GM21528 (cell line): ENCODE data around the gene LIM2.

Source experiments
- ATAC-seq: cut with Tn5 transposase; IDR thresholded peaks from one replicate; pipeline ENCODE4 v1.9.1; 2021; ENCODE audit warnings: mild to moderate bottlenecking, moderate library complexity; ENCODE audit not compliant: unreplicated experiment, low FRiP score

LIM2 gene

DNA sequence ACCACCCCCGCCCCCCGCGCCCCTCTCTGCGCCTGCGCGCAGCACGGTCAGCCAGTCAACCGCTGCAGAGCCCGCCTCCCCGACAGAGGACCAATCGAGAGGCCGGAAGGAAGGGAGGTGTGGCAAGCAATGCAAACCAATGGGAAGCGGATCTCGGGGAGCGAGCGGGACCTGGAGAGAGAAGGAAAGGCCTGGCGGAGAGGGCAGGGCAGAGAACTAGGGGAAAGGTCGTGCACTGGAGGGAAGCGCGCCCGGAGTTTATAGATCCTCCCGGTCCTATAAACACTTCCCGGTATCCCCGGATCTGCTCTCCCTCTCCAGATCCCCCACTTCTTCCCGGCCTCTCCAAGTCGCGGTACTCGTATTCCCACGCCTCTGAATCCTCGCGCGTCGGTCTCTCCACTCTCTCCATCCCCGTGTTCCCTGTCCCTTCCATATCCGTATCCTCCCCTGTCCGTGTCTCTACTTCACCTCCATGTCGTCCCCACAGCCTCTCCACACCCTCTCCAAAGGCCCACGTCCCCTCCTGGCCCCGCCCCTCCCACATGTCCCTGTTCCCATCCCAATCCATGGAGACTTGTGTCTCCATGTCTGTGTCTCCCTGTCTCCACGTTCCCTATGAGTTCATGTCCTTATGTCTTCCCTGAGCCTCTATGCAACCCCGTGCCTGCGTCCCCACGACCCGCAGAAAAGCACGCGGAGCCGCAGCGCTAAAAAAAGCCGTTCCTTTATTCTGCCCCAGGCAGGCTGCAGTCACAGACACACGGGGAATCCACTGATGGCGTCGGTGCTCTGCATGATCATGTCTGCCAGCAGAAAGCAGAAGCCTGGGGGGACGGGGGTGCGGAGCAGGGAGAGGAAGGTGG lies 21.2 kb downstream of the LIM2 start:
- ATAC-seq, result peak; percentile 41

DNA sequence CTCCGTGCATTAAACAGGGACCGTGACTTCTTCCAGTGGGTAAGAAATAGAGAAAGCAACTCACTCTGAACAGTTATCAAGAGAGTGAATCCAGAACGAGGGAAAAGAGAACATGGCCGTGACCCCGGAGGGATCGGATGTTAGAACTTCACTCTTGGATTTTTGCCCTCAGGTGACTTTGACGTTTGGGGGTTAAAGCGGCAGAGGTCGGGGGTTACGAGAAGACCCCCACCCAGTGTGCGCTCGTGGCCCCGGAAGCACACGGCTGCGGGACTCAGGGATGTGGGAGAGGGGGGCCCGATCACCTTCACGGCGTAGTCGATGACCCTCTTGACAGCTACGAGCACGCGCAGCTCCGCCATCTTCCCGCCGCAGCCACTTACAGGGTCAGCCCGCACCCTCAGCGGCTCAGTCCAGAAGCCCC lies 21.8 kb downstream of the LIM2 start, which contains the start of gene ETFB:
ETFB (minus strand) TSS at position 424 of the 424 bp plus-strand sequence; CDS start at position 362, 62 bp downstream.
- ATAC-seq, result peak; percentile 0

DNA sequence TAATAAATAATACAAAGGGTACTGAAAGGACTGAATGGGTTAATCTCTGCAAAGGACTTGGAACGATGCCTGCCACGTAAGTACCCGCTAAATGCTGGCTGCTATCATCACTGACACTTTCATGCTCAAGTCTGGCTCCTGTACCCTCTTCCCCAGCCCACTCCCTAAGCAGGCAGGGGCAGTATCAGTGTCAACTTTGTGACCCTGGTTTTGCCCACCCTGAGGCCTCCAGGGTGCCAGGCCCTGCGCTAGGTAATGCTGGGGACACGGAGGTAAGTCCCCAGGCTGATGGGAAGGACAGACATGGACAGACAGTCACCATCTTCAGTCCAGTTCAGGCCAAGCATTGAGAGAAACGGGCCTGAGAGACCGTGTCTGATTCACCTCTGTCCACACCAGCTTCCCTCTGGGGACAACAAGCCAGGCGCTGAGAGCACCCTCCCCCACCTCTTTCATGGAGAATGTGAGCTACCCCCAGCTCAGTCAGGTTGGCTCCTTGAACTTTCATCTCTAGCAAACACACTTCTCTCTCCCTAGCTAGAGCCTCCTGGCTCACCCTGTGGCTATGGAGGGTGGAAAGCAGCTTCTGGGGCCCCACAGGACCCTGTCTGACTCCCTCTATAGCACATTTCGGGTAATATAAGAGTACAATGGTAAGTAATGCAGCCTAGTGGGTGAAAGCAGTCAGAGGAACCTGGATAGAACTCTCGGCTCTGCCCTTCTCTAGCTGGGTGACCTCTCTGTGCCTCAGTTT lies 22.4 kb downstream of the LIM2 start:
- ATAC-seq, result no peak

DNA sequence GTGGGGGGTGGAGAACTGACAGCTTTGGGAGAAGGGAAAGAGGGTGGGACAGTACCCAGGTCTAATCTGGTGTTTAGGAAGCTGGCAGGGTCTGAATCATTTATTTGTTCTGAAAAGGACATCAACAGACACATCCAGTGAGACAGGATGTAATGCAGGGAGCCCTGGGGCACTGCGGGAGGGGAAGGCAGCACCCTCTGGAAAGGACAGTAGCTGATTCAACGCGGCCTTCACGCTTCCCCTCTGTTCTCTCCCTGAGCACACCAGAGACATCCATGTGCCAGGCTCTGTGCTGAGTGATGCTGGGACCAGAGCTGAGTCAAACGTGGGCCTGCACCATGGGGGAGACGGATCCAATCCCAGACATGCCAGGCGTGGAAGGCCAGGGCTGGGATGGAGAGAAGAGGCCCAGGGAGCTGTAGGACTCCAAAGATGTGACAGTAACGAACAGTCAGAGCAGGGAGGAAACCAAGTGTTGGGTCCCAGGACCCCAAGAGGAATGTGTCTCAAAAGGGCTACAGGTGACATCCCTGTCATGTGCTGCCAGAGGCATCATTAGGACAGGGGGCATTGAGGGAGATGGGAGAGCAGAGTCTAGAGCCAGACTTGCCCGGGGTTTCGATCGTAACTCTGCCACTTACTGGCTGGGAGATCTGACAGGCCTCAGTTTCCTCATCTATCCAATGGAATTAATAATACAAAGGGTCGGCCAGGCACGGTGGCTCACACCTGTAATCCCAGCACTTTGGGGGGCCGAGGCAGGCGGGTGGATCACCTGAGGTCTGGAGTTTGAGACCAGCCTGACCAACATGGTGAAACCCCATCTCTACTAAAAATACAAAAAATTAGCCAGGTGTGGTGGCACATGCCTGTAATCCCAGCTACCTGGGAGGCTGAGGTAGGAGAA lies 23.3 kb downstream of the LIM2 start:
- no peak for ATAC-seq

DNA sequence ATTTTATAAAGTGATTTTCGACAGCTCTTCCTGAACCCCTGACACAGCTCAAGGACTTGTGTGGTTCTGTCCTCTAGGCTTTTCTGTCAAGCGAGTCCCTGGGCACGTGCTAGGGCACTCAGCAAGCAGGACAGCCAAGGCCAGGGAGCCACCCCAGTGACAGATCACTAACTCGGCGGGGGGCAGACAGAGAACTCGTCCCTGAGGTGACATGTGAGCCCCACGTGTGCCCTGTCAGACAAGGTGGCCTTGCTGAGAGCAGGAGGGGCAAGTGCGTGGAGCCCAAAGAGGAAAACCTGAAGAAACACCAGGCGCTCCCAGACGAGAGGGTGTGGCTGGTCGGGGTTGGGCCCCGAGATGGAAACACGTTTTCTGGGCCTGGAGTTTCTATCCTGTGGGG lies 26.5 kb downstream of the LIM2 start:
- ATAC-seq, result no peak

DNA sequence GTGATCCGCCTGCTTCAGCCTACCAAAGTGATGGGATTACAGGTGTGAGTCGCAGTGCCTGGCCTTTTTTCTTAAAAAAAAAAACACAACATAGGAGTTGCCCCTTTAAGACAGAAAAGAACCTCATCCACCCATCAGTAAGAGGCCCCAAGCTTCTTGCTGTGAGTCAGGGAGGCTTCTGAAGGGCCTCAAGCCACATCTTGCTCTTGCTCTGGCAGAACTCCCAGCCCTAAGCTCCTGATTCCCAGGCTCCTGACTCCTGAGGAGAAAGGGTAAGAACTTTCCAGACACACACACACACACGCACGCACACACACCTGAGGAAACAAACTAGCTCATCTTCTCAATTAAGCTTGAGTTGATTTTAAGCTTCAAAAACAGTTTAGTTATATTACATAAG lies 28.5 kb downstream of the LIM2 start:
- no peak for ATAC-seq

DNA sequence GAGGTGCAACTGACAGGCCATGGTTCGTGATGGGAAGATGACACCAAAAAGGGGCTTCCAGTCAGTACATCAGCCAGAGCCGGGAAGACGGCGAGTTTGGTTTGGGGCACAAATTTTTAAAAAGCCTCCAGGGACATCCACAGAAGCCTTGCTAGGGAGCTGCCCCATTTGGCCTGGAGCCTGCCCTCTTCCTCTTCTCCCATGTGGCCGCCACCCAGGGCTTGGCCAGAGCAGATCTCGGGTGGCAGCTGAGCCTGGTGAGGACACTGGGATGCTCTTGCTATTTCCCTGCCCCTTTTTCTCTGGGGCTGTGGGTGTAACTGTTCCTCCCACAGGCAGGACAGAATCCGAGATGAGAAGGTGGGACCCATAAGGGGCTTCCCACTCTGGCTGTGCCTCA lies 29.8 kb downstream of the LIM2 start:
- no peak for ATAC-seq

DNA sequence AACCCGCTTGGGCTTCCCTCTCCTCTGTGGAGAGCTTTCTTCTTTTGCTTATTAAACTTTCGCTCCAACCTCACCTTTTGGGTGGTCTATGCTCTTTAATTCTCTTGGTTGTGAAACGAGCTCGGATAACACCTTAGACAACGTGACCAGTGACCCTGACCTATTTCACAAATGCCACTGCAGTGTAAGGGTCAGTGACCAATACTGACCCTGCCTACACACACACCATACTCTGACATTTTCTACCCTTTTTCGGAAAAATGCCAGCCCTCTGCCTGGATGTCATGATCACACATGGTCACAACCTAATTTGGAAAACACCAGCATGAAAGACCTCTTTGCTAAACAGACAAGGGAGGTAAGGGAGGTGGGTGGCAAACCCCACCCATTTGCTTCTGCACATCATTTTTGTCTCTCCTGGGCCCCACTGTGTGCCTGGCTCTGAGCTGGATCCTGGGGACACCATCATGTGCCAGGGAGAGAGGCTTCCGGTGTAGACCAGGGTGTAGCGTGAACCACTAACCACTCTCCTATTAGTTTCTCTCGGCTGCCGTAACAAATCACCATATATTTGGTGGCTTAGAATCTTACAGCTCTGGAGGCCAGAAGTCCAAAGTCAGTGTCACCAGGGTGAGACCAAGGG lies 31.5 kb downstream of the LIM2 start:
- ATAC-seq, result no peak

DNA sequence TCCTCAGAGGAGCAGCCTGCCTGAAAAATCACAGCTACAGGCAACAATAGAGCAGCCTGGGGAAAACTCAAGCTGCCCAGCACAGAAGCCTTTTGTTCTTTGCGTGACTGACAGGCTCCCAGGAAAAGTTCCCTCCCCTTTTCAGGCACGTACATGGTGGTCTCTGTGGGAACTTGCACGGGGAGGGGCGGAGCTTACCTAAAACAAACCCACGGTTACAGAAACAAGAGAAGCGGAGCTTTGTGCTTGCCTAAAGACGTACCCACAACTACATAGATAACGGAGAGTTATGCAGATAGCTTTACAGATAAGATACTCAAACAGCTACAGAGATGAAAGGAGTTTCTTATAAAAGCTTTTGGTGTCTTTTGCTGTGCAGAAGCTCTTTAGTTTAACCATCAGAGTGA lies 33.0 kb downstream of the LIM2 start:
- ATAC-seq, result no peak

DNA sequence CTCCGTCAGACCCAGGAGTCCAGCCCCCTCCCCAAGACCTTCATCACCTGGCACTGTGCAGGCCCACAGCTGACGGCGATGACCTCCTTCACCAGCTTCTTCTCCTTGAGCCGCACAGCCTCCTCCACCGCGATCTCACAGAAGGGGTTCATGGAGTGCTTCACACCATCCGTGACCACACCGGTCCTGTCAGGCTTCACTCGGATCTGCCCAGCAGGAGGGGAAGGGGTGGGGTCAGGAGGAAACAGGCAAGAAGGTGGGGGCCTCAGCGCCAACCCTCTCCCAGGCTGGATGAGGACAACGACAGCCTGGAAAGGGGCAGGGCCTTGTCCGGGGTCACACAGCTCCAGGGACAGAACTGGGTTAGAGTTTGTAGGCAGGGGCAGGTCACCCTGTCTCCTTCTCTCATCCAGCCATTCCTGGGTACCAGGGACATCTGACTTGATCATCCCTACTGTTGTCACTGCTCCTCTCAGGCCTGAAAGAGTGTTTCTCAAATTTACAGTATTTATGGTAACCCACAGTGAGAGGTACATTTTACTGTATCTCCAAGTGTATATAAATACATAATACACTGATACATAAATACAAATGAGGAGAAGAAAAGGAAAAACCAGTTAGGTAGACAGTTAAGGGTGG lies 33.6 kb downstream of the LIM2 start:
- ATAC-seq, result no peak

DNA sequence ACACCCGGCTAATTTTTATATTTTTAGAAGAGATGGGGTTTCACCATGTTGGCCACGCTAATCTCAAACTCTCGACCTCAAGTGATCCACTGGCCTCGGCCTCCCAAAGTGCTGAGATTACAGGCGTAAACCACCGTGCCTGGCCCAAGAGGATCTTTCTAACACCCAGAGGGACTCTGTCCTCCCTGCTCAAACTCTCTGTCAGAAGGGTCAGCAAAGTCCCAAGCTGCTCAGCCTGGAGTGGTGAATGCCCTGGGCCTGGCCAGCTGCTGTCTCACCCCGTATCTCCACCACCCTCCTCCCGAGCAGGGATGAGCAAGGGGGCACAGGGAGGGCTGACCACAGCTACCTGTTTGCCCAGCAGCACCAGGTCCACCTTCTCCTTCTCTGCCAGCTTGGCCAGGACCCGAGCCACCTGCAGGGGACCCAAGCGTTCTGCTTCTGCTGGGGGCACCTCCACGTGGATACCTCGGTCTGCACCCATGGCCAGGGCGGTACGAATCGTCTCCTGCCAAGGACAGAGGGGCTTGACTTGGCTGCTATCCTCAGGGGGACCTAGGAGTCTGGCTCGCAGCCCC lies 34.9 kb downstream of the LIM2 start:
- ATAC-seq, result no peak

DNA sequence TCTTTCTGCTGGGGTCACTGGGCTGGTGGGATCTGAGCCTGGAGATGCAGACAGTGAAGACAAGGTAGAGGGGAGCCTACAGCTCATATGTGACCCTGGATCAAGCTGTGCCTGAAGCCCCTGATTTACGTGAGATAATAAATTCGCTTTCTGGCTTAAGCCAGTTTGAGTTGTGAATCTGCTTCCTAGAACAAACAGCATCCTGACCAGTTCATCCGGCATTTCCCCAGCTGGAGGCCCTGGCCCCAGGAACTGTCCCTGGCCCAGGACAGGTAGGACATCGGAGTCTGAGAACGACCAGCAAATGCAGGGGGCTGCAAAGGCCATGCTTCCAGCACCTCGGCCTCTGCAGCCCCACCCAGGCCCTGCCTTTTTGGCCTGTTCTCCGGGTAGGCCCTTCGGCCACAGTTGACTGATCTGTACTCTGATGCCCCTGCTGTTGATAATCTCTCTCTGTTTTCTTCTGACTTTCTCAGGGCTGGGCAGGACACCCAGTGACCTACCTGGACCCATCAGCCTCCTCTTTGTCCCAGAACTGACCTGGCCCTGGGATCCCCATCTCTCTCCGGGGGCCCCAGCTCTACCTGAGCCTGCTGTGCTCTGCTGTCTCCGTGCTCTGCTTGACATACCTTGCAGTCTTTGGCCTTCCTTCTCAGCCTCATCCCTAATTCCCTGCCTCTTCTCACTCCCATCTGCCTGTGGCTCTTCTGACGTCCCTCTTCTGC lies 36.3 kb downstream of the LIM2 start:
- no peak for ATAC-seq

DNA sequence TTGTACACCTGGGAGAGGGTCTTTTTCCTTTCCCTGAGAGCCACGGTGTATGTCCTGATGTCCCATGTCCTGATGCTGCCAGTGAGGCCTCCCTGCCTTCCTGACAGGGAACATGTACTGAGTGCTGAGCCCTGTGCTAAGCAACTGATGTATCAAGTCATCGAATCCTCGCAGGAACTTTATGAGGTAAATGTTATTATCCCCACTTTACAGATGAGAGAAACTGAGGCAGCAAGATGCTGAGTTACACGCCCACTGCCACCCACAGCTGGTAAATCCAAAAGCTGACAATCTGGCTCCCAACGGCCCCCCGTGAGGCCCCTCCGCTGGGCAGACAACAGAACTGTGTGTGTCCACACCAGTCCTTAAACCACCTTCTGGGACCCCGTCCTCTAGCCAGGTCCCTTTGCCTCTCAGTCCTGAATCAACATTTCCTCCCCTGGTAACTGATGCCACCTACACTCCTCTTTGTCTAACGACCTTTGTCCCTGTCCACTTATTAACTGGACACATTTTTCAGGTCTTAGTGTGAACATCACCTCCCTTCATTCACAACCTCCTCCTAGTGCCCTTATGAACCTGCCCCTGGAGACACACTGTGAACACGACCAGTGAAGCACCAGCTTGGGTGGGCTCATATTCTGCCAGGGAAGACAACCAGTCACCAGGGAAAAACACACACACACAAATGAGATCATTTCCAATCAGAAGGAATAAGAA lies 40.4 kb downstream of the LIM2 start:
- no peak for ATAC-seq

DNA sequence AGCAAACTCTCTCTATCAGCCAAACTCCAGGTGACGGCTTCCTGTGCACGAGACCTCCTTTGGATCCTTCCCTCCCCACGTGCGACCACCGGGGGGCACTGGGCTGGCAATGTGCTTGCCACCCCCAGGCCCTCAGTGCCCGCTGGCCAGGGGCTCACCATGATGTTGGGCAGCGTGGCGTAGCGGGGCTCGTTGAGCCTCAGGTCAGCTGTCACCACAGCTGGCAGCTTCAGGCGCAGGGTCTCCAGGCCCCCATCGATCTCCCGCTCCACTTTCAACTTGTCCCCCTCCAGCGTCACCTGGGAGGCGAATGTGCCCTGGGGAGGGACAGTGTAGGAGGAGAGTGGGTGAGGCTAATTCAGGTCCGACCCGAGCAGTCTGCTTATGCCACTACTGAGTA lies 41.0 kb downstream of the LIM2 start:
- ATAC-seq, result no peak

DNA sequence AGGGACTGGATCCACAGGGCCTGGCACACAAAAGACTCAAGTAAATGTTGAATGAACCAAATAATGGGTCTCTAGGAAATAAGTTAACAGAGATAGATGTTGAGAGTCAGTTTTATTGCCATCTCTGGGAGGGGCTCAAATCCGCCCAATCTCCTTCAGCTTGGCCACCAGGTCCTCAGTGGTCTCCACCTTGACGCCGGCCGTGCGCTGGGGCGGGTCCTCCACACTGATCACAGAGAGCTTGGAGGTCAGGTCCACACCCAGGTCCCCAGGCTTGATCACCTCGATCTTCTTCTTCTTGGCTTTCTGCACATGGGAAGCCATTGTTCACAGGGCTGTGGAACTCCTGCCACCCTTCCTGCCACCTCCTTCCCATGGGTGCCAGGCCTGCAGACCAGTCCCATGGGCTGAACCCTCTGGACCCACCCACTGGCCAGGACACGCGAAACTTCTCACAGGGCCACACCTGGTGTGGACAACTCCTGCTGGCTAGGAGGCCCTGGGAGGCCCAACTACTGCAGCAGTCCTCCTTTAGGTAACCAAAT lies 42.6 kb downstream of the LIM2 start:
- ATAC-seq, result no peak

DNA sequence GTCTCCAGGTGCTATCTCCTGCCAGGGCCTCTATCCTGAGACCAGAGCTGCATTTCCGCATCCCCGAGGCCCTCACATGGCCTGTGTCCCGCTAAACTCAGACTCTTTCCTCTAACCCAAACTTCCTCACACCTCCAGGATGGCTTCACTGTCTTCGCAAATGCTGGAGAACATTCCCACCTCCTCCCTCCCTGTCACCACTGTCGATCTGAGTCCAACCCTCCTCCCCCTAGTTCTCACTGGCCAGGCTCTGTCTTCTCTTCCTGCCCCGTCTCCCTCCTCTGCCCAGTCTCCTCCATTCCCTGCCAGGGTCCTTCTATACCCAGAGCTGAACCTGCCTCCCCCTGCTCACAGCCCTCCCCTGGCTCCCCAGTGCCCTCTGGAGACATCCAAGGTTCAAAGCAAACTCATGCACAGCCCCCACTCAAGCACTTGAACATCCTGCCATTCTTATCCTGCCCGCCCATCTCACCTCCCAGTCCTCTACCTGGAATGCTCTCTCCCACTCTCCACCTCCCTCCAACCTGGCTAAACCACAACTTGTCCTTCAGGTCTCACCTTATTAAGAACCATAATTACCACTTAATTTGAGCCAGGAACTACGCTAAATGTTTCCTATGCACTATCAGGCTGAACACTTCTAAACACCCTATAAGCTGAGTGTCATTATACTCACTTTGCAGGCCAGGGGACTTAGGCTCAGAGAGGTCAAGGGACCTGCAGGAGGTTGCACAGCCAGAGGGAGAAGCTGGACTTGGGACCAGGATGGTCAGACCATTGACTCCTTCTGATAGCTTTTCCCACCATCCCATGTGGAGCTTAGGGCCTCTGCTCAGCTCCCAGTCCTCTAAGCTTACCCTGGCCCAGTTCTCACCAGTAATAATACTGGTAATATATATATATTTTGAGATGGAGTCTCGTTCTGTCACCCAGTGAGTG lies 44.9 kb downstream of the LIM2 start:
- no peak for ATAC-seq
